ENCODE measurements around the gene ASPRV1.

Gene ASPRV1

DNA sequence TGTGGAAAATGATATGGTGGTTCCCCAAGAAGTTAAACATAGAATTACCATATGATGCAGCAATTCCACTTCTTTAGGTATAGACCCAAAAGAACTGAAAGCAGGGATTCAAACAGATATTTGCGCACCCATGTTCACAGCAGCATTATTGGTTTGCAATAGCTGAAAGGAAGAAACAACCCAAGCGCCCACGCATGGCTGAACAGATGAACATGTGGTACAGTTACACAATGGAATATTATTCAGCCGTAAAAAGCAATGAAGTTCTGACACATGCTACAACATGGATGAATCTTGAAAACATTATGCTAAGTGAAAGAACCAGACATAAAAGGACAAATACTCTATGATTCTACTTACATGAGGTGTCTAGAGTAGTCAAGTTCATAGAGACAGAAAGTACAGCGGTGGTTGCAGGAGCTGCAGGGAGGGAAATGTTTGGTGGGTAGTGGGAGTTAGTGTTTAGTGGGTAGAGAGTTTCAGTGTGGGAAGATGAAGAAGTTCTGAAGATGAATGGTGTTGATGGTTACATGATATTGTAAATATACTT, 26.7 kb upstream of the ASPRV1 start:
- DNase-seq: no peak

DNA sequence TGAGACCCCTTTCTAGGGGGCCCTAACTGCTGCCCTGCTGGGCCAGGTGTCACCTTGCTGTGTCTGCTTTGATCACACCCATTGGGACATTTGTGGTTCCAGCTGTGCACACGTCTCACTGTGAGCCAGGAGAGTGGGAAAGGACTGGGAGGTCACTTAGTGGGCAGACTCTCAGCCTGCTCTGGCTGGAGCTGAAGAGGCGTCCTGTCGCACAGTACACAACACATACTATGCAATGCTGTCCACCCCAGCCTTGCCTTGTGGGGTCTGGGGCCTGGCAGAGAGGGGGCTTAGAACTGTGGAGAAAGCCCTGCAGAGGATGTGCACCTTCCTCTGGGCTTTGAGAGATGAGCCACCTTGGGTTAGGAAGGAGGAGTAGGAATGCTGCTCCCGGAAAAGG, 25.3 kb upstream of the ASPRV1 start:
- no peak for DNase-seq

DNA sequence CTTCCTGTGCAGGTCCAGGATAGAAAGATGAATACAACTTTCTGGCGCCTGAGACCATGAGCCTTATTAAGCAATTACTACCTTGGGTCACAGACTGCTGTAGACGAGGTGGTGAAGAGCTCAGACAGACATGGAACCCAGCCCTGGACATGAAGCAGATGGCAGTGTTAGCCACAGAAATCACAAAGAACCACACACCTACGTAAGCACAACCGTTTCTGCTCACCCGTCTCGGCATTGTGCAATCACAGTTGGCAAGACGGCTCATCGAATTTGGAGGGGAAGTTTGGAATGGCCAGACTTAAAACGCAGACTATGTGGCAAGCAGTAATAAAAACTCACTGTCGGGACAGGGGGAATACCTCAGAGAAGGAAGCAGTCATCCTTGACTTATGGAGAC, 24.3 kb upstream of the ASPRV1 start:
- peak; percentile 77 for DNase-seq

DNA sequence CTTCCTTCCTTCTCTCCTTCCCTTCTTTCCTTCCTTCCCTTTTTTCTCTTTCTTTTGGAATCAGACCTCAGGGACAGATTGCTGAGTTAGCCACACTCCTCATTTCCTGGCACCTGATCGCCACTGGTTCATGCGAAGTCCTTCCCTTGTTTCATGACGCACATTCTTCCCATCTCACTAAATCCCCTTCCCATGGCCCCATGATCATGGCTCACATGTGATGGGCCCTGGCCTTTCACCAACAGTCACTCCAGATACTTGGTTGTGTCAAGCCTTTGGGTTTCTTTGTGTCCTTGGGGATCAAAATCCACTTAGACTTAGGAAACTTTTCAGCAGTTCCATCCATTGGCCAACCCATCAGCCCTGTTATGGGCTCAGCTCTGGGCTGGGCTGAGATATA, 23.8 kb upstream of the ASPRV1 start:
- no peak for DNase-seq

DNA sequence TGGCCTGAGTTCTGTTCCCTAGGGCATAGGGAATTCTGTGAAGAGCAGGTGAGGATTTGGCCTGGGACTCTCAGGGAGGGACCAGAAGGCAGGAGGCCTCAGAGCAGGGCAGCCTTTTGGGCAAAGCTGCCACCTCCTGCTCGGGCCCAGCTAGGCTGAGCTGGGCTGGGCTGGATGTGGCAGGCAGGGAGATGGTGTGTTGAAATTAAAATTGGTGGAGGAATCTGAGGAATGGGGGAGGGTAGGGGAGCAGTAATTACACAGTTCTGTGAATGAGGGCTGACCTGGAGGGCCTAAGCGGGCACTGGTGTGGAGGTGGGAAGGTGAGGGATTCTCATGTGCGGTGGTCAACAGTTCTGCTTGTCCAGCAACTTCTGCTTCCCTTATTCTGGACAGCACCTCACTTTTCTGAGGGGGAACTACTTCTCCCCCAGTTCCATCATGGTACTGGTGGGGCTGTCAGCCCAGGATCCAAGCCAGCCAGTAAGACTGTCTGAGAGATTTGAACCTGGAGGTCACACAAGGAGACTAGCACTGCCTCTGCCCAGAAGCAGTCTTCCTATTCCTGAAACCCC, 22.0 kb upstream of the ASPRV1 start:
- no peak for DNase-seq

DNA sequence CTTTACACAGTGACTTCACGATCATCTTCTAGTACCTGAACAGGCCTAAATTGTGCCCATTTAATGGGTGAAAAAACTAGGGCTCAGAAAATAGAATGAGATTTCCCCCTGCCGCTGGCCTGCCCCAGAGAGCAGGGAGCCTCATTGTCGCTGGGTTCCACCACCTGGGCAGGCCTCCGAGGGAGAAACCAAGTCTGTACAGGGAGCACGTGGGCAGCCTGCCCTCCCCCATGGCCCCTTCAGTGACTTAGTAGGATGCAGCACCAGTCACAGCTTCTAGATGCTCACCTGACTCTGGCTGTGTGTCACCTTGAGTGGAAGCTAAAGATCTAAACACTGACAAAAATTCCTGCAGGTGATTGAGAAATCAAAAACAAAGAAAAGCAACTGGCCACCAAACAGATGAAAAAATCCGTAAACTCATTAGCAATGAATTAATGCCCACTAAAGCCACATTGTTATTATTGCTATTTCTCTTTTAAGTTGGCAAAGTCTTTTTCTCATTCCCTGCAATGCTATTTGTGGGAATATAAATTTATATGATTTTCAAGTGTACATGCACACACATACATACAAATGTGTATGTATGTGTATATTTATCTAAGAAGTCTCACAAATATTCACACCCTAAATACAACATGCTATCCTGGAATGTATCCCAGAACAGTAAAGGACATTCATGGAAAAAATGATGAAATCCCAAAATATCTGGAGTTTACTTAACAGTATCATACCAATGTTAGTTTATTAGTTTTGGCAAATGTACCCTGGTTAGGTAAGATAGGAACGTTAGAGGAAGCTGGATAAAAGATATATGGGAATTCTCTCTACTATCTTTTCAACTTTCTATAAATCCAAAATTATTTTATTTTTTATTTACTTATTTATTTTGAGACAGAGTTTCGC, 18.7 kb upstream of the ASPRV1 start:
- no peak for DNase-seq

DNA sequence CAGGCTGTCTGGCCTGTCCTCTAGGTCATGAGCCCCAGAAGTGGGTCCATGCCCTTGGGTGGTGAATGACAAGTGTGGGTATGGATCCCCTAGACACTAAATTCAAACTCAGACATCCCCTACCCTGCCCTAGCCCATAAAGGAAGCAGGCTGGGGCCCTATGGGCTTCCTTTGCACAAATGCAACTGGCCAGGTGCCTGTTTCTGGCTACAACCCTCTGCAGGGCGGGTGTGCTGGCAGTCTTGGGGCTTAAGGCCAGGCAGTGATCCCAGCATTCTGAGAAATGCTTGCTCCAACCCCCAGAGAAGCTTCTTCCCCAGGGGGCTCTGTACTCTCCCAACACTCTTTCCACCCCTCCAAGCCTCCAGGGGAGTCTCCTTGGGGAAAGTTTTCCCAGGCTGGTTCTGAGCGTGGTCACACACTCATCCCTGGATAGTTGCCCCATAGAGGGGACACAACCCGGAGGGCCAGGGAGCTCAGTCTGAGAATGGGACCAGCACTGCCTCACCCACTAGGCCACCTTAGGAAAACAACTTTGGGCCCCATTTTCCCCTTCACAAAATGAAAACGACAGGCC, 16.6 kb upstream of the ASPRV1 start:
- DNase-seq: no peak

DNA sequence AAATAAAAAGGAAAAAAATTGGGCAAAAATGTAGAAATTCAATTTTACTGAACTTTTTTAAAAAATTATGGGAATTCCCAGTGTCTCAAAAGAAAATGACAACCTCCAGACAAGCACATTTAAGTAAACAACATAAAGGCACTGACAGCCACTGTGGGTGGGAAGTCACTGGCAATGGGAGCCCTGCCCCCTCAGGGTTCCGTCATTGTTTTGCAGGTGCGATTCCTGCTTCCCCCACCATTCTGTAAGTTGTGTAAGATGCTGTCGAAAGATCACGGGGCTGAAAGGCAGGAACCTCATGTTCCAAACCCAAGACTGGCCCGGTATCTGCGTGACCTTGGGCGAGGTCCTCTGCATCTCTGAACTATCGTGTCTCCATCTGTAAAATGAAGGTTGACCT, 15.8 kb upstream of the ASPRV1 start:
- DNase-seq: no peak

DNA sequence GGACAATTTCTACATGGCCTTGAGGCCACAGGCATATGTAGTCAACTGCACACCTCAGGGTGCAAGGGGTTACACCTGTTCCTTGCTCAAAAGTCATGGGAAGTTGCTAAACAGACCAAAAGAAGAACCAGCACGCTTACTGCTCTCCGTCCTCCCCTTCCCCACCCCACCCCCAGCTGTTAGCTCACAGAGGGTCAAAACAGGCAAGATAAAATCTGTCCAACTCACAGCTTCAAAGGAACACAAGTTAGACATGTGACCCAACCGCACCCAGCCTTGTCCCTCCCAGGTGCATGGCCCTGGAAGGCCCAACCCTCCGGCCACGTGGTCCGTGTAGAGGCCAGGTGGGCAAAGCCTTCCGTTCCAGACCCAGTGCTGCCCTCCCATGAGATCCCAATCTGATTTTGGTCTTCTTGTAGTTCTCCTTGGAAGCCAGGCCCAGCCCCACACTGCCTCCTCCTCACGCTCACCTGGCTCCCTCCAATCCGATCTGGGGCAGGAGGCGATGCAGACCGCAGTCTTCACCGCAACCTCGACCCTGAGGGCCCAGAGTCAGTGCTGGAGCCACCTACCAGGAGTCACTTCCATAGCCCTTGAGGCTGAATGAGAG, 14.5 kb upstream of the ASPRV1 start:
- peak; percentile 25 for DNase-seq

DNA sequence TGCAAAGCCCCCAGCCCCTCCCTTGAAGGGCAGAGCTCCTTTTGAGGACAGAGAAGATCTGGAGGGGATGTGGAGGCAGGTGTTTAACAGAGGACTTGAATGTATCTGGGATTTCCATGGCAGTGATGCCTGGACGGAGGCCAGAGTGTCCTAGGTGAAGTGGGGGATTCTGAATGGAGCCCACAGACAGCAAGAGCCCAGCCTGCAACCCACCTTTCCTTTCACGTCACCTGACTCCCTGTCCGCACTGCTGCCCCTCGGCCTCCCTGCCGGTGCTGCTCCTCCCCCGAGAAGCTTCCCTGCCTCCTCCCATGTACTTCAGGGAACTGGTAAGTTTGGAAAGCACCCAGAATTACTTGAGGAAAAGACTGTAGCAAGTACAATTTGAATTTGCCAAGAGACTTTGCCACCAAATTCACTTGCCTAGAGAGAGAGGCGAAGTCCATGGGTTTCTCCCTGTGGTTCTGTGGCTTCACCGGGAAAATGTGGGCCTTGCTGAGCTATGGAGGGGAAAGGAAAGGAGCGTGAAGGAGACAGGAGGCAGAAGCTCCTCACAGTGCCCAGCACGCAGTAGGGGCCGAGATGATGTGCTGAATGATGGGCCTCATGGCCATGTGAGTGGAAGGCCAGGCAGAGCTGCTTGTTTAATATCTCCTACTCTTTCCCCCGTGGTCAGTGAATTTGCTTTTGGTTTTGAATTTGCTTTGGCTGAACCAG, 13.9 kb upstream of the ASPRV1 start:
- no peak for DNase-seq

DNA sequence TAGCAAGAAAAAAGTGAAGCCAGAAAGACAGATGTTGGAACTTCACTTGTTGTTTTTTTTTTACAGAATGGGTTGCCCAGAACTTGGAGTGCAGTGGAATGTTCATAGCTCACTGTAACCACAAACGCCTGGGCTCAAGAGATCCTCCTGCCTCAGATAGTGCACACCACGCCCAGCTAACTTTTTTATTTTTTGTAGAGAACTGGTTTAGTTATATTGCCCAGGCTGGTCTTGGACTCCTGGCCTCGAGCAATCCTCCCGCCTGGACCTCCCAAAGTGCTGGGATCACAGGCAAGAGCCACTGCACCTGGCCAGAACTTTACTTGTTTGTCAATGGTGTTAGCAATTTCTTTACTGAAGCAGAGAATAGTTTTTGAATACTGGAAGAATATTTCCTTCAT, 11.9 kb upstream of the ASPRV1 start:
- no peak for DNase-seq

DNA sequence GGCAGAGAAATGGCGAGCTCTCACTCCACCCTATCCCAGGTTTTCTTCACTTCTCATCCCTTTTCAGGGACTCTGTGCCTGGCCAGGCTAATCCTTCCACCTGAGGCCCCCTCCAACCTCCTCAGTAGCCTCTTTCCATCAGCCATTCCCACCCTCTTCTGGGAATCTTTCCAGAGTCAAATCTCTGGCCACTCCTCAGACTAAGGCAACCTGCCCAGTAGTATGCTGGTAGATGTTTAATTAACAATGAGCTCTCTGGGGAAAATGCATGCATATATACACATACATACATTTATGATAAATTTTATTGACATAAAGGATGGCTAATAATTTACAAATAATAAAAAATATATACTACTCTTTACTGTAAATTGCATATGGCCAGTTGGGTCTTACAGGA, 11.4 kb upstream of the ASPRV1 start:
- DNase-seq: no peak

DNA sequence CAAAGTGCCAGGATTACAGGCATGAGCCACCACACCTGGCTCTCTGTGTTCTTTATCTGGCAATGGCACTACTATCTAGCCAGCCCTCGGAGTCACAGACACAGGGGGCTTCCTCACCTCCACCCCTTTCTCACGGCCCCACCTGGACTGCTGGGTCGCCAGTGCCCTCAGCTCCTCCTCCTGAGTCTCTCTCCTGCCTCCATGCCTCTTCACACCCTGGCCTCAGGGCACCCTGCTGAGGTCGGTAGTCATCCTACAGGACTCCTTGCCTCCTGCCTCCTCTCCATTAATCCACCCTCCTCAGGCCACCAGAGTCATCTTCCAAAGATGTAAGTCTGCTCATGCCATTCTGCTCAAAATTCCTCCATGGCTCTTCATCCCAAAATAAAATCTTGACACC, 8.6 kb upstream of the ASPRV1 start:
- no peak for DNase-seq

DNA sequence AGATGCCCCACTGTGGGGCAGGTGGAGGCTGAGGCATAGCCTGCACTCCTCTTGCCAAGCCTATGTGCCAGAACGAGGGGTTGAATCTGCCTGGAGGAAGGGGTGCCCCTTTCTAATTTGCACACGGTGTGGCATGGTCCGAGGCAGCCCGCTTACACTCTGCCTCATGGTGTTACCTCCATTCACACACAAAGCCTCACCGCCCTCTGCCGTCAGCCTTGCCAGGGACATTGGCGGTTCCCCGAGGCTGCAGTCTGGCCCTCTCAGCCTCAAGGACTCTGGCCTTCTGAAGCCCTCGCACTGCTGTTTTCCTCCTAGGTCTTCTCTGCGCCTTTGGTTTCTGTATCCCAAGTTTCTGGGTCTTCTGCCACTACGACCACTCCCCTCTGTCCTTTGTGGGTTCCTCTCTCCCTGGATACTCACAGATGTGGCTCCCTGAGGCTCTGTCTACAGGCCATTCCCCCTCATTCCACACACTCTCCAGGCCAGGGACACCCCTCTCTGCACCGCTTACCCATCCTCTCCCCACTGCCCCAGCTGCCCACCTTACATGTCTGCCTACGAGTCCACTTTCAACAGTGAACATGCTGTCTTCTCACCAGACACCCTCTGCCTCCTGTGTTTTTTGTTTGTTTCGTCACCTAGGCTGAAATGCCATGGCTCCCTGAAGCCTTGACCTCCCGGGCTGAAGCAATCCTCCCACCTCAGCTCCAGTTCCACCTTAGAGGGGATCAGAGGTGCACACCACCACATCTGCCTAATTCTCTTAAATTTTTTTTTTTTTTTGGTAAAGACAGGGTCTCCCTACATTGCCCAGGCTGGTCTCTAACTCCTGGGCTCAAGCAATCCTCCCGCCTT, 7.9 kb upstream of the ASPRV1 start:
- DNase-seq: no peak

DNA sequence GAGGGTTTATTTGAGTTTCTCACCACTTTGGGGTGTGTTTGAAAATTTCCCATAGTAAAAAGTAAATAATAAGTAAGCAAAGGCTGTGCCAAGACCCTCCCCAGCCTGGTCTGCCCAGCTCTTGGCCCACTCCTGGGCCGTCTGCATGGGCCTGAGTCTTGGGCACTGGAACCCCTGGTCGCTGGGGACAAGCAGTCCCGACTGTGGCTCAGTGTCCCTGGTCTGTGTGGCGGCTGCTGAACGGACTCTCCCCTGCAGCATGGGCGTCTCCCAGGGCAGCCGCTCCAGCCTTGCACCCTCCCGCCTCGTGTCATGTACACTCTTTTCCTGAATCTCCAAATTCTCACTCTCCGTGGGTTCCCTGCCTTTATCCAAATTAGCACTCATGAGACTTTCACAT, 7.2 kb upstream of the ASPRV1 start:
- DNase-seq: no peak

DNA sequence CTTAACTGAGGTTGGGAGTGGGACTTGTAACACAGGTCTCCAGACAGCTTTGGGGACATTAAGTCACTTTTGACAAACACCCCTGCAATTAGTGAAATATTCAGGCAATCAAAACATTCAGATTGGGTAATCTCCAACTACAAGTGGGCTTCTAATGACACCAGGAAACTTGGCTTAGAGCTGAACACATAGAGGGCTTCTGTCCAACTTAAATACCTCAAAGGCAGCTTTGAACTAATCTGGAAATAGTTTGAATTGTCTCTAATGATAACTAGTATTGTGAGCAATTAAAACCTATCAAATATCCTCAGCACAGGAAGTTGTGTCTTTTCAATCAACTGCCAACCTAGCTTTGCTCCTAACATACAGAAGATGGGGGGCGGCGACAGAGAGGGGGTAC, 5.1 kb upstream of the ASPRV1 start:
- DNase-seq: no peak

DNA sequence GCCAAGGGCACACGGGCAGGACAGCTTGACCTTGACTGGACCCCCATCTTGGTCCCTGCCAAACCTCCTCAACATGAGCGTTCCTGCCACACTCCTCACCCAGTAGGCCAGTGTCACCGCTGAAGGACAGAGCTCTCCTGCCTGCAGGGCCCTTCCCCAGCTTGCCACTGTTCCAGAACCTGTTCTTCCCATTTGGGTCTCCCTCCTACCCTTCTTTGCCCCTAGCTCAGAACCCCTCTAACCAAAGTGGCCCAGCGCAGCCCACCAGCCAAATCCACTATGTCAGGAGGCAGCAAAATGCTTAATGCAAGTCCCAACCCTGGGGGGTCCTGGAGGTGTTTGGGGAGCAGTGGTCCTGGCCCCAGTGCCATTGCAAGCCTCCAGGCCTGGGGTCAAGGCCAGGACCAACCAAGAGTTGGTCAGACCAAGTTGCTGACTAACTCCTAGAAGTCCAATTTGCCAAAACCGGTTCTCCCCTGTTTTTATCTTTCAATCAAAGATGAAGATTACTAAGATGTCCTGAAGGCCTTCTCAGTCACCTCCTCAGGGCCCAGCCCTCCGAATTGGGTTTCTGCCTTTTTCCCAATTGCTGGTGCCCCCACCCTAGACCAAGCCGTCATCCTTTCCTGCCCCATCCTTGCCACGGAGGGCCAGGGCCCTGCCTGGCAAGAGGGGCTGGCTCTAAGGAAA, 4.5 kb upstream of the ASPRV1 start:
- no peak for DNase-seq

DNA sequence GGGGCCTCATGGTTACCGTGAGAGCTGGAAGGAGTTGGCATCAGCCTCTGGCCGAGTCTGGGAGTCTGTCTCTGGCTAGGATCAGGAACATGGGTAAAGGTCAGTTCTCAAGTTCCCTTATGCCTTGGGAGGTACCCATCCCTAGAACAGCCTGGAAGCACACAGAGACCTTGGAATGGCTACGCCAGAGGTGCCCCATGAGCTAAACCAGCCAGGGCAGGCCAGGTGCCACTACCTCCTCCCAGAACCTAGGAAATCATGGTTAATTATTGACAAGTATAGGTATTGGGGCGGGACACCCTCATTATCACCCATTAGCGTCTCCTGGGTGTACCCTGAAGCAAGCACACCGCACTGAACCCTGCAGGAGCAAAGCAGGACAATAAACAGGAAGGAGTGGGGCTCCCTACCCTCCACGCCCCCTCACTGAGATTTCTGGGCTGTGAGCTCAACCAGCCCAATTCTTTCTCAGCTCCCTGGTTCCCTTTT, 3.0 kb upstream of the ASPRV1 start:
- DNase-seq: no peak

DNA sequence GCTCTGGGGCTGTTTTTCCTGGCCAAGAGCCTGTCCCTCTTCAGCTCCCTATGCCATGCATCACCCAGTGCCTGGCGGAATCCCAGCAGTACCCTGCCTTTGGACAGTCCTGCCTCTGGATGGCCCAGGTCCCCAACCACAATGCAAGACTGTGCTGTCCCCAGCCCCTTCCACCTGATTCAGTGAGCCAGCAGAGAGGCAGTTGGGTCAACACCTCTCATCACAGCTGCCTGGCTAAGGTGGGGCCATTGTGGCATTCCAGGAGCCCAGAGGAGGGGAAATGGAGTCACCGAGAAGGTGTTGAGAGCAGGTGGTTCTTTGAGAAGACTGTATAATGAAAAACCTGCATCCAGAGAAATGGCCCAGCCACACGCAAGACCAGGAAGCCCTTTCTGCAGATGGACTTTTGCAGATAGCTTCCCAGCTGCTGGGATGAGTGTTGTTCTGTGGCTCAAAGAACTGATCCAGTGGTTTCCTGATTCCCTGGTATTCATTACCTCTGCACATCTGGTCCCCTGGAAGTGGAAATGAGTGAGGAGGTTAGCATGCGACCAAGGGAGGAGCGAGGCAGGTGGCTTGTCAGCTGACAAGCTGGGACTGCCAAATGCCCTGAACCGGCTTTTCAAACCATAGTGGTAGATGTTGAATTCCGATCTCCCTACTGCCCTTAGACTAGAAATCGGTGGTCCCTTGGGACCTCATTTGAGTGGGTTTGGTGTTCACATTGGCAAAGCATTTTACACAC, 1.7 kb upstream of the ASPRV1 start:
- no peak for DNase-seq

DNA sequence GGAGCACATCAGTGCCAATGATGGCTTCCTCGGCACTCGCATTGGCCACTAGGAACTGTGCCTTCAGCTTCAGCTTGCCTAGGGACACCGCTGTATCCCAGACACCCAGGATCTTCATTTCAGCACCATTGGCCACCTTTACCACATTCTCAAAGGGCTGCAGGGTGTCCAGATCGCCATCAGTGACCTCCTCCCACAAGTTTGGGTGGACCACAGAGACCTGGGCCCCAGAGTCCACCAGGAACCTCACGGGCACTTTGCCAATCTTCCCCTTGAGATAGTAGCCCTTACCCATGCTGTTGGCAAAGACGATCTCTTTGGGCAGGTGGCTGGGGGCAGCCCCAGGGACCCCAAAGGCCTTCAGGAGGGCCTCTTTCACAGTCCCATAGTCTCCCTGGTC, 610 bp downstream of the ASPRV1 start:
- no peak for DNase-seq

Data from CD4-positive, alpha-beta T cell treated with Interferon gamma for 1 hour (primary cell).